Measurements from ENCODE around the gene S100A2.

GRCh38 chr1:153610811-153611301, 45.2 kb upstream of the S100A2 start:
- no peak for TF ChIP-seq CTCF (IDR thresholded peaks at IDR 0.05)
- no peak for TF ChIP-seq POLR2A (IDR thresholded peaks at IDR 0.05)

Measured in heart left ventricle (tissue), 13 donors.